Measurements from ENCODE around the gene GLYR1. TPM values are rescaled to one million over a fixed set of nuclear protein-coding genes. Genes with fewer than 3 reads are reported as not detected.

GLYR1 gene
- total and polyA plus RNA-seq, 2 experiments from 2014 or later = 59.9 to 105 TPM

GRCh38 chr16:4814542-4815173 is 32.4 kb downstream of the GLYR1 start:
- H3K36me3 Mint-ChIP-seq (ENCODE audit: low read depth) = peaks cover 82% of the 10 kb centered on the region
- TF ChIP-seq CTCF (conservative IDR thresholded peaks at IDR 0.05; ENCODE audit: low read depth in 2 of 2) (peak; percentile 26 to 37; a peak in 3 of 4 replicates), EZH2phosphoT487 (IDR thresholded peaks at IDR 0.05; ENCODE audit: unreplicated experiment) (no peak)
- DNase-seq (ENCODE audit: low spot score) = peak; percentile 48

GRCh38 chr16:4814046-4814445 is 33.0 kb downstream of the GLYR1 start:
- H3K36me3 ChIP-seq (ENCODE audit: insufficient read depth) = peaks cover 29% of the 10 kb centered on the region
- Mint-ChIP-seq H3K9me3 (no peaks in the 10 kb centered on the region), H3K4me3 (no peak overlapping the region), H3K27me3 (ENCODE audit: insufficient read depth, low read depth, poor library complexity) (peaks cover 8% of the 10 kb centered on the region), H3K4me1 (no peaks in the 10 kb centered on the region), H3K36me3 (ENCODE audit: low read depth) (peaks cover 81% of the 10 kb centered on the region), H3K27ac (no peak overlapping the region)
- TF ChIP-seq STAT1 (IDR thresholded peaks at IDR 0.05; ENCODE audit: unreplicated experiment) (no peak), ZNF462 (CRISPR knock-in tag; IDR thresholded peaks at IDR 0.05) (no peak), JUNB (IDR thresholded peaks at IDR 0.05; ENCODE audit: unreplicated experiment) (no peak), POLR2AphosphoS5 (IDR thresholded peaks at IDR 0.05; ENCODE audit: low read depth) (no peak), CREB1 (CRISPR knock-in tag; IDR thresholded peaks at IDR 0.05; ENCODE audit: low read depth) (no peak), CTCF (conservative IDR thresholded peaks at IDR 0.05; ENCODE audit: low read depth in 2 of 2) (no peak), ZNF331 (CRISPR knock-in tag; IDR thresholded peaks at IDR 0.05; ENCODE audit: low read depth) (no peak), EZH2 (IDR thresholded peaks at IDR 0.05; ENCODE audit: low read depth, unreplicated experiment) (no peak)
- DNase-seq (ENCODE audit: low spot score) = no peak
- 0 out of 2 replicates have a peak, but pooled peaks cover 3% of the 10 kb centered on the region for H3K79me2 ChIP-seq (replicated peaks; ENCODE audit: insufficient read depth)
- no peak overlapping the region for H2AFZ ChIP-seq
- 0 out of 2 replicates have a peak, but pooled peaks cover 8% of the 10 kb centered on the region for H3F3A ChIP-seq (replicated peaks; ENCODE audit: low read depth)
- no peak for ATAC-seq
- no peaks in the 10 kb centered on the region; the same call in 1 of the 2 replicates for H4K20me1 ChIP-seq (replicated peaks; ENCODE audit: insufficient read depth)
- H3K4me3 ChIP-seq = no peak overlapping the region
- no peaks in the 10 kb centered on the region for H3K27me3 ChIP-seq (ENCODE audit: insufficient read depth)
- no peaks in the 10 kb centered on the region for H3K4me1 ChIP-seq (ENCODE audit: insufficient read depth)
- no peak overlapping the region for H3K4me2 ChIP-seq
- no peaks in the 10 kb centered on the region for H3K9me2 ChIP-seq (ENCODE audit: insufficient read depth)
- H3K27ac ChIP-seq (ENCODE audit: low read depth) = no peak overlapping the region

More at GRCh38 chr16:4814542-4815173, 32.4 kb downstream of the GLYR1 start:
- peak; percentile 33; the same call in 1 of the 3 replicates for ATAC-seq
- Histone ChIP-seq H3K4me2 (no peak overlapping the region), H3K27ac (ENCODE audit: low read depth) (no peak overlapping the region), H3K36me3 (ENCODE audit: insufficient read depth) (peaks cover 27% of the 10 kb centered on the region), H3K9me2 (ENCODE audit: insufficient read depth) (no peaks in the 10 kb centered on the region), H3F3A (replicated peaks; ENCODE audit: low read depth) (0 out of 2 replicates have a peak, but pooled peaks cover 8% of the 10 kb centered on the region), H2AFZ (no peak overlapping the region), H3K4me3 (no peak overlapping the region), H3K79me2 (replicated peaks; ENCODE audit: insufficient read depth) (0 out of 2 replicates have a peak, but pooled peaks cover 3% of the 10 kb centered on the region), H3K4me1 (ENCODE audit: insufficient read depth) (no peaks in the 10 kb centered on the region), H4K20me1 (replicated peaks; ENCODE audit: insufficient read depth) (no peaks in the 10 kb centered on the region; the same call in 1 of the 2 replicates), H3K27me3 (ENCODE audit: insufficient read depth) (no peaks in the 10 kb centered on the region)
- Mint-ChIP-seq H3K4me1 (no peaks in the 10 kb centered on the region), H3K27ac (no peak overlapping the region), H3K9me3 (no peaks in the 10 kb centered on the region), H3K4me3 (no peak overlapping the region), H3K27me3 (ENCODE audit: insufficient read depth, low read depth, poor library complexity) (peaks cover 8% of the 10 kb centered on the region)

Data from GM23338 (cell line).